OCI-LY3 (cell line): ENCODE data around the gene NRP2.

ENCODE experiments used
- EZH2phosphoT487 ChIP-seq: fragments of 200-600 bp; shearing (Covaris generic); IDR thresholded peaks from 2 replicates; pipeline ENCODE4 v1.6.1; 2018; ENCODE audit warnings: antibody characterized with exemption, mixed run types, low read depth
- TF ChIP-seq, protein P1 (sequence below): fragments of 200-600, 300-600 bp; sonication (generic); IDR thresholded peaks from 2 replicates; pipeline ENCODE4 v1.5.1; 2014; ENCODE audit warnings: antibody characterized with exemption, low read length, low read depth

DNA sequence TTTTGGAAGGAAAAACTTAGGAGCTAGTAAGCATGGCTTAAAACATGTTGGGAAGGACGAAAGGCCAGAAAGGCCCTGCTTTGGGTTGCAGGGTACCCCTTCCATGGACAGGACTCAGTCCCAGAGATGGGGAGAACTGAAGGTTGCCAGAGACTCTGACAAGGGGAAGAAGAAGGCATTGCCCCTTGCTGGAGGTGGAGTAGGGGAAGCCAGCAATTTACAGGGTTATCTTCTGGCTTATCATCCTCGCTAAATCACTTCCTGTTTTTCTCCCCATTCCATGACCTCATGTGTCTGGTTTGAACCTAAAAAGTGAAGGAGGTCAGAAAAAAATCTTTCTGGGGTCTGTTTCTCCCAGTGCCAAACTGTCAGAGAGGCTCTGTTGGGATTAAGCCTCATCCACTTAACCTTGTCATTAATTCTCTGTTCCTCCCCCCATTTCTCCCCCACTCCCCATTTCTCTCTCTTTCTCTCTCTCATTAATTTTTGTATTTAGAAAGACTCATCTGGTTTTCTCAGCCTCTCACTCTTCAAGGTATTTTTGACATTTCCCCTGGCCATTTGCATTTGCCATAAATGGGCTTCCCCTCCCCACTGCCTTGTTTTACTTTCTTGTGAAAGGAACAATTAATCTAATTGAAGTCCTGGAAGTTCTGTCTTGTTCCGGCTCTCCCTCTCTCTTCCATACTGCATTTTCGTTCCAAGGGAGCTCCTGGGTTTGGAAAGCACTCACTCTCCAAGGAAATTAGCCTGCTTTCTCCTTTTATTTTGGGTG is 17.4 kb downstream of the NRP2 start:
- TF ChIP-seq EZH2phosphoT487: no peak
- TF ChIP-seq, protein P1, sequence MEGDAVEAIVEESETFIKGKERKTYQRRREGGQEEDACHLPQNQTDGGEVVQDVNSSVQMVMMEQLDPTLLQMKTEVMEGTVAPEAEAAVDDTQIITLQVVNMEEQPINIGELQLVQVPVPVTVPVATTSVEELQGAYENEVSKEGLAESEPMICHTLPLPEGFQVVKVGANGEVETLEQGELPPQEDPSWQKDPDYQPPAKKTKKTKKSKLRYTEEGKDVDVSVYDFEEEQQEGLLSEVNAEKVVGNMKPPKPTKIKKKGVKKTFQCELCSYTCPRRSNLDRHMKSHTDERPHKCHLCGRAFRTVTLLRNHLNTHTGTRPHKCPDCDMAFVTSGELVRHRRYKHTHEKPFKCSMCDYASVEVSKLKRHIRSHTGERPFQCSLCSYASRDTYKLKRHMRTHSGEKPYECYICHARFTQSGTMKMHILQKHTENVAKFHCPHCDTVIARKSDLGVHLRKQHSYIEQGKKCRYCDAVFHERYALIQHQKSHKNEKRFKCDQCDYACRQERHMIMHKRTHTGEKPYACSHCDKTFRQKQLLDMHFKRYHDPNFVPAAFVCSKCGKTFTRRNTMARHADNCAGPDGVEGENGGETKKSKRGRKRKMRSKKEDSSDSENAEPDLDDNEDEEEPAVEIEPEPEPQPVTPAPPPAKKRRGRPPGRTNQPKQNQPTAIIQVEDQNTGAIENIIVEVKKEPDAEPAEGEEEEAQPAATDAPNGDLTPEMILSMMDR: no peak
